T1000 (cell line): ENCODE data around the gene CAP2.
A peak's percentile ranks its signal among the peaks of the same experiment; 100 is the strongest.

Source experiments
- DNase-seq: peaks from one replicate; lab custom pipeline; 2025; ENCODE audit warnings: mixed read lengths; lab: John Stamatoyannopoulos, UW

Gene CAP2

DNA sequence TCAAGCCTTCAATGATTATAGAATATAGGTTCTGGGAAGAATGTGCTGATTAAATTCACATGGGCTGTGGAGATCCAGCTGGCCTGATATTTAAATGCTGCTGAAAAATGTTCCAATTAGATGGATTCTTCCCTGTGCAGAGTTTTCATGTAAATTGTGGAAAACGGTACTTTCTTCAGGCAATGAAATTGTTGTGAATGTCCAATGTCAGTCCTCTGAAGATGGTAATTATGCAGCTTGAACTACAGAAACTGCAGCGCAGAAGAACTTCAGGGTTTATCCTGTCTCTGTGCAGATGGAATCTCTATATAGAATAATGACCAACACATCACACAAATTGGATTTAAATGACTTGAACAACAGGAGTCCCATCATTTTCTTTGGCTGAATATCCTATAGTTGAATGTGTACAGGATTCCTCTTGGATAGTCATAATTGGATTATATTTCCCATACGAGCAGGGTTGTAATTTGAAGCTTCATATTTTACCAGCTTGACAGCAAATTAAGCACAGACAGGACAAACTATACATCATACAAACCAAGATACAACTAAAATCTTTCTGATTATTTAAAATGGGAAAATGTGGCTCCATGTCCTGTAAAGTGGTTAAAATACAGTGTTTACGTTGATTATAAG is 82.3 kb downstream of the CAP2 start:
- no peak for DNase-seq

DNA sequence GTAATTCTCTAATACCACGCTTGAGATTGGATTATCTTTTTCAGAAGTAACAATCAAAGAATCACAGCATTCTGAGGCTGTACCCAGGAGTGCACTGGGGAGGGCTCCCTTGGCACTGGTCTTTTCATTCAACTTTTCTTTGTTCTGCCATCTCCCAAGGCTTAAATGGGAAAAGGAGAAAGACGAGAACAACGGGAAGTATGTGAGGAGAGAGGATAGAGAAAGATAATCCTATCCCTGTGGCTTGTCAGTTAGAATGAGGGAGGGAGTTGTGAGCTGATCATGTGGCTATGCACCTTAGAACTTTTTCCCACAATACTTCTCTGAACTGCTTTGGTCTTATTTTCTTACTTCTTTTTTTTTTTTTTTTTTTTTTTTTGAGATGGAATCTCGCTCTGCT is 83.1 kb downstream of the CAP2 start:
- no peak for DNase-seq

DNA sequence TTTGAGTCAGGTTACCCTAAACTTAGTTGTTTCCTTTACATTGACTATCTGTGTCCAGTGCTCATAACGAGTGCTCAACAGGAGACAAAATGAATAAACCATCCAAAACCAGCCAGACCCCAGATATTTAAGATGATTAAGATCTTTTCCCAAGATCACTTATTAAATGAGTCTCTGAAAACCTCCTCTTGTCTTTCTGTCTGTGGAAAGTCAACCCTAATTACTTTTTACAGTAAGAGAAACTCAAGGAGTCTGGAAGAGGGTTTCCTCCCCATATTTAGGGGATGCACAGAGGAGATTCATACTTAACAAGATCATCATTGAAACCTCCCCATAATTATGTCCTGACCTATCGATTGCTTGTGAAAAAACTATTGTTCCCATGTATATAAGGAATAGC is 84.0 kb downstream of the CAP2 start:
- no peak for DNase-seq

DNA sequence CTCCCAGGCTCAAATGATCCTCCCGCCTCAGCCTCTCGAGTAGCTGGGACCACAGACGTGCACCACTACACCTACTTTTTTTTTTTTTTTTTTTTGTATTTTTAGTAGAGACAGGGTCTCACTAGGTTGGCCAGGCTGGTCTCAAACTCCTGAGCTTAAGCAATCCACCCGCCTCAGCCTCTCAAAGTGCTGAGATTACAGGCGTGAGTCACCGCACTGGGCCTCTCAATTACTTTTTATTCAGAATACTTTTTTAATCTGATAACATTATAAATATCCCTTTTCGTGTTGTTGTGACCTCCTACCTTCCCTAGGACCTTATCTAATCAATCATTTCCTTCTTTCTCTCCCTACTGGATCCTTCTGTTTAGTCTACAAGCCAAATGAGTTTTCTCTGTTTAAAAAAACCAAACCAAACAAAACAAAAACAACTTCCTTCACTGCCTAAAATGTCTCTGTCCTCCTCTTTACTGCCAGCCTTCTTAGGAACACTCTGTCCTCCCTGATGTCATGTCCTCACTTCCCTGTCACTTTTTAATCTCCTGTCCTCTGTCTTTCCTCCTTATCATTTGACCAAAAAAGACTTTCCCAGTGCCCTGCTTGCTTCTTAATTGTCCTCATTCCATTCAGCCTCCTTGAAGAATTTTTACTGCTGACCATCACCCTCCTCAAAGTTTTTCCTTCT is 85.0 kb downstream of the CAP2 start:
- no peak for DNase-seq

DNA sequence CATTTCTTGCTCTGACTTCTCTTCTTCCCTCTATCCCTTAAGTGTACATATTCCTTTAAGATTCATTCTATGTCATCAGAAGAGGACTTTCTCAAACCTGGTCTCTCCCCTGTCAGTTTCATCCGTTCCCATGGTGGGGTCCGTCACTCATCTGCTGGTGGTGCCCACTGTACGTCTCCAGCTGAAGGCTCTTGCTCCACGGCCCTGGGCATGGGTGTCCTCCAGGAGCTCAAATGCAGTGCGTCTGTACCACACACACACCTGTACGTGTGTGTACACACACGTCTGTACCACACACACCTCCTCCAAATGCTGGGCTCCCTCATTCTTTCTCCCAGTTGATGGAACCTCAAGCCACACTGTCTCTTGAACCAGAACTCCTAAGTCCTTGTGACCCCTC is 85.6 kb downstream of the CAP2 start:
- no peak for DNase-seq

DNA sequence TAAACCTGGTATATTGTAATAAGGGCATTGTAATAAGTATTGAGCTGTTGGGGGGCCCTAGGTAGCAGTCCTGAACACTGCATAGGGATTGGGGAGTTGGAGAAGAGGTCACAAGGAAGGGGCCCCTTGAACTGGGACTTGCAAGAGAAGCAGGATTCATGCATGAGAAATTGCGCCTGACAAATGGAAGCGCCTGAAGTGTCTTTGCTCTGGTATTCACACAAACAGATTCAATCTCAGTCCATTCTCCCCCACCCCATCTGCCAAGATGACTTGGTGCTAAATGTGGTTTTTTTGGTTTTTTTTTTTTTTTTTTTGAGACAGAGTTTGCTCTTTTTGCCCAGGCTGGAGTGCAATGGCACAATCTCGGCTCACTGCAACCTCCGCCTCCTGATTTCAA is 87.1 kb downstream of the CAP2 start:
- DNase-seq = no peak

DNA sequence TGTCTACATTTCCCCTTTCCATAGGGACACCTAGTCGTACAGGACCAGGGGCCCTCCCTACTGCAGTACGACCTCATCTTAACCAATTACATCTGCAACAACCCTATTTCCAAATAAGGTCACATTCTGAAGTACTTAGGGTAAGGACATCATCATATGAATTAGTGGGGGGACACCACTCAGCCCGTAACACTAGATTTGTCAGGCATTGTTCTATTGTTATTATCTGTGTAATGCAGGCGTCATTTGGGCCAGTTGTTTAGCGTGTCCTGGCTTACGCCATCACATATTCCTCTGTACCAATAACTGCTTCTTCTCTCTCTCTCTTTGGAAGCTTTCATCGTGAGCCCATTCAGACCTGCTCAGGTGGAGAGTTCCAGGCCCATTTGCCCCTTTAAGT is 89.3 kb downstream of the CAP2 start:
- DNase-seq = no peak

DNA sequence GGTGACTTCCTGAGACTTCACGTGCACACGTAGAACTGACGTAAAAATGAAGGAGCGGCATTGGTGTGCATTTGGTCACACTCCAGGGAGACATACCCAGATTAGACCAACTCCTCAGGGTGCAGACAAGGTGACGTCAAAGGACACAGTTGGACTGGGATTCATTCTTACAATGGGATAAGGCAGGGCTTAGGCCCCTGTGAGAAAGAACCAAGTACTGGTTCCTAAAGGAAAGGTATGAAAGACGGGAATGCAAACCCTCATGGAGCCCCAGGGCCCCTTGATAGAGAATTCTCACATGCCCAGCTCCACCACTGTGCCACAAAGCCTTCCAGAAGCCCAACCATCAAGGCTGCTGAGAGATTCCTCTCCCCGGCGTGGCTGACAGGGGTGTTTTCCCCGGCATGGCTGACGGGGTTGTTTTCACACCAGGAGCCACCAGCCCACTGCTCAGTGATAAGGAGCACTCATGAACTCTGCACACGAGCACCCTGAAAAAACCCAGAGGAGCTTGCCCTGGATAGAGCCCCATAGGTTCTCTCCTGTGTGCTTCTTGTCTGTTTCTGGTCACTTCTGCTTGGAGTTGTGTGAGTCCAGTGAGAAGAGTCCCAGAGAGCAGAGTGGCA is 90.1 kb downstream of the CAP2 start:
- DNase-seq = no peak

DNA sequence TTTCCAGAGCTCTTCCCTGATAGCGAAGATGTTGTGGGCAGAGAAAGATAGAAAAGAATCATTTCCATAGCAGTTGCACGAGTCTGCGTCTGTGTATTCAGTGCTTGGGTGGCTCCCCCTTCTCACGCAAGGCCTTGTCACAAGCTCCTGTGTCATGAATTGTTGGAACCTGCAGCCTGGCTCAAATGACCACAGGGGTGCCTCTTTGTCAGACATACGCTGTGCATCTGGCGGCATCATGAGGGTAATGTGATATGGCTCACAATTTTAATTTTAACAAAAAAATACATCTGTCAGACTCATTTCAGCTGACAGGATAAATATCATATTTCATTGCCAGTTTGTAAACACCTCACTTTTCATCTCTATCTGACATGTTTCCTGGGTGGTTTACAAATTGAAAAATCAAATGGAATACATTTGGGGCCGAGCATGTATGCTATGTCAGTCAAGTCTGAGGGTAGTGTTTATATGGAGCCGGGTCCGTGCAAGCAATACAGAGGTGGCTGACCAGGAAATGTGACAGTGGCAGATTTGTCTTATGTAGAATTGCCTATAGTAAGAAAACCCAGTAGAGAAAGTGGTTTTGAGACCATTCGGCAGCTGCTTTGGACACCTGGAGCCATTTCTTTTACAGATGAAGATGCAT is 90.9 kb downstream of the CAP2 start:
- DNase-seq = no peak

DNA sequence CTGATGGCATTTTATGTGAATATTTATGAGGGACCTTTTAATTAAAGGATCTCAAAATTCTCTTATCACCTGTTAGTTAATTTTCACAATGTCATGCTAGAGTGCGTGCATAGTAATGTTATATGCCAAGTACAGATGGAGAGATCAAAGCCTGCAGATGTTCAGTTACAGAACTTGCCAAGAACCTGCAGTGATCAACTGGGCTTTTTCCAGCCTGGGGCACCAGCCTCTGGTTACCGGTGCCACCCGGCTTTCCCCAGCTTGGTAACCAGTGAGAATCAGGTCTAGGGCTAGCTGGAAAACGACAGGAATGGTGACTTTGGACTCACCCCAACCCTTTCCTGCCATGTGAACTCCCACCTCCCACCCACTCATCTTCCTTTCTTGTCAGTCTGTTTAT is 91.8 kb downstream of the CAP2 start:
- DNase-seq = no peak

DNA sequence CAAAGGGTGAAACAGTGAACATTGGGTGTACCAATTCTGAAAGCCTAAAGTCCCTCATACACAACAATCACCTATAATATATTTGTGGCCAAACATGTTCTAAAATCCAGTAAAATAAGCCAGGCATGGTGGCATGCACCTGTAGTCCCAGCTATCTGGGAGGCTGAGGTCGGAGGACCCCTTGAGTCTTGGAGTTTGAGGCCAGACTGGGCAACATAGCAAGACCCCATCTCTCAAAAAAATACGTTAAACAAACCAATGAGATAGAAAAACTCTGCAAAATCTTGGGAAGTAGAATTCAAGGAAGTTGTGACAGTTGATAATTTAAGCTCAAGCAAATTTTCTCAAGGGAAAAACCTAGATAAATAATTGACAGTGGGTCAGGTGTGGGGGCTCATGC is 92.6 kb downstream of the CAP2 start:
- no peak for DNase-seq

DNA sequence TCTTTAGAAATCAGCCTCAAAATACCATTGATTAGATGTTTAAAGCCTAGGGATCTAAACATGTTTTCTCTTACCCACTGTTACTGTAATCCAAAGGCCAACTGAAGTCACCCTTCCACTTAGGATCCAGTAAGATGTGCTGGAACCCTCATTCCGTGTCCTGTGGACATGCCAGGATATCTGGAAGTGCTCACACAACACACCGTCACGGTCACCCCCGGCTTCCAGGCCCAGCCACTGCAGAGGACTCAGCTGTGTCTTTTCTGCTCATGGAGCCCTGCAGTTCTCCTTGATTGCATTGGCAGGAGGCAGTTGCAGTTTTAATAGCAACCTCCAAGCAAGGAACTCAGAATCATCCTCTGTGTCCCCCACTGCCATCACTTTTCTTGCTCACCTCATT is 93.3 kb downstream of the CAP2 start:
- DNase-seq = no peak

DNA sequence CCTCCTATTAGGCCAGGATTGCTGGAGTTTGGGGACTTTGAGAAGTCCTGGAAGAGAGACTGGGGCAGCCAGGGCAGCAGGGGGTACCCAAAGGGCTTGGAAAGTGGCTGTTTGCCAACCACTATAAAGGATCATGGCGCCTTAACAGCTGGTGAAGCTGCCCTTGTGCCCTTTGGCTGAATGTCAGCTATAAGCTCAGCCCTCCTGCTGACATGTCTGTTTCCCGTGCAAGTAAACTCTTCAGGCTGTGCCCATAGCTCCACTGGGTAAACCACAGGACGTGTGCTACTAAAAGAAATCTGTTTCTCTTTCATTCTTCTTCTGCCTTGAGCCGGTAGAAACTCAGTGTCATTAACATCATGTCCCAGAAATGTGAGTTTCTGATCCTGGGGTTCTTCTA is 97.3 kb downstream of the CAP2 start:
- no peak for DNase-seq

DNA sequence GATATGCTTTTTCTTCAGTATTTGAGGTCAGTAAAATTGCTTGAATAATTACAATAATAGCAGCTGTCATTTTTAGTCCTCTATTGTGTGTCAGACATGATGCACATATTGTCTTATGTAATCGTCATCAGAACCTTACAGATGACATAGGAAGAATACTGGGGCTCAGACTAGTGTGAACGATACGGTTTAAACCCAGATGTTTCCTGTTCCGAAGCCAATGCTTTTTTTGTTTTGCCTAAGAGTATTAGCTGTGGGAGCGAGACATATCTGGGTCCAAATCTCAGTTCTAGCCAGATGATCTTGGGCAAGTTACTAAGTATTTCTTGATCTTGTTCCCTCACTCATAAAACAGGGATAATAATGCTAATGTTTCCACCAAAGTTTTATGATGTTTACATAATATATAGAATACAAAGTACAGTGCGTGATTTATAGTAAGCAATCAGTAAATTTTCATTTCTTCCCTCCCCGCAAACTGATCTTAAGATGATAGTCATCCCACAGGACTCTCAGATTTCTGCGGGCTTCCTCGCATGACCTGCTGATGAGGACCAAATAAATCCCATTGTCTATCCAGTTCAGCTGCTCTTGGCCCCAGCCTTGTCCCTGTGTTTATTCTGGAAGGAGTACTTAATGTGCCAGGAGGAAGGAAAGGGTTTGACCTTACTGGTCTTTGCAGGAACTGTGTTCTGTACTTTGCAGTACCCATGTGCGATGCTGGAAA is 98.2 kb downstream of the CAP2 start:
- no peak for DNase-seq

DNA sequence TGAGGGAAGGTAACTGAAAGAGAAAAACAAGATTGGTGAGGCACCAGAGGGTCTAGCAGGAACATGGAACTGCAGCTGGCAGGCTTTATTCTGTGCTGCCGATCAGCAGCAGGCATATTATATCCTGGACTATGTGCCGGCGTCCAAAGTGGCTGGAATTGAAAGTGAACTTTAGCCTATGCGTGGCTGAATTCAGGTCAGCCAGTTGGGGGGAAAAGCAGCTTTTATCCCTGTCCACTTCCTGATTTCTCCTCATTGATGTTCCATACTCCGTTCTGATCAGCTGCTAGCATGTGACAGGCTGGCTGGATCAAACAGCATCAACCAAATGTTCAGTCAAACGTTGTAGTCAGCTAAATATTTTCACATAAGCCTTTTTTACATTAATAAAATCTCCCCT is 99.0 kb downstream of the CAP2 start:
- no peak for DNase-seq

DNA sequence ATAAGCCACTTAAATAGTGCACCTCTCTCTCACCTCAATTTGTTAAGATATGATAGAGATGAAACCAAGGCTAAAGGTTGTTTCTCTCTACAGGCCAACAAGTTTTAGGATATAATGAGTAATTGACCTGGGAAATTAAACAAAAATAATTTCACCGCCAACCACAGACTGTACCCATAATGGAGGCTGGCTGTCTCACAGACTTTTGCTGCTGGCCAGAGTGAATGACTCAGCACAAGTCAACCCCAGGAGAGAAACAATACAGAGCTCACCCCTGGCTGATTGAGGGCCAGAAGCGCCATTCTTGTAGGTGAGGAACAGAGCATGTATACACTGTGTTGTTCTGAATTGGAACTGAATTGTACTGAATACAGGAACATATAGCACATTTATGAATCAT is 99.9 kb downstream of the CAP2 start:
- peak; percentile 36 for DNase-seq

DNA sequence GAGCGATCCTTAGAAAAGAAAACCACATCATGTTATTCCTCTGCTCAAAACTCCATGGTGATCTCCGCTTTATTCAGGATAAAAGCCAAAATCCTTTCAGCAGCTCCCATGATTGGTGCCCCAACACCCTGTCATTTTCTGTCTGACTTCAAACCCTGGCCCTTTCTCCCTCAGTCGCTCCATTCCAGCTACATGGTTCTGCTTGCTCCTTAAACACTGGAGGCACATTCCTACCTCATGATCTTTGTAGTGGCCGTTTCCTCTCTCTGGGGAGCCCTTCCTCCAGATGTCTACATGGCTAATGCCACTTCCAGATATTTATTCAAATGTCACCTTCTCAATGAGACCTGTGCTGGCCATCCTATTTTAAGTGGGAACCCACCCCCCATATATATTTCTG is 100.8 kb downstream of the CAP2 start:
- no peak for DNase-seq

DNA sequence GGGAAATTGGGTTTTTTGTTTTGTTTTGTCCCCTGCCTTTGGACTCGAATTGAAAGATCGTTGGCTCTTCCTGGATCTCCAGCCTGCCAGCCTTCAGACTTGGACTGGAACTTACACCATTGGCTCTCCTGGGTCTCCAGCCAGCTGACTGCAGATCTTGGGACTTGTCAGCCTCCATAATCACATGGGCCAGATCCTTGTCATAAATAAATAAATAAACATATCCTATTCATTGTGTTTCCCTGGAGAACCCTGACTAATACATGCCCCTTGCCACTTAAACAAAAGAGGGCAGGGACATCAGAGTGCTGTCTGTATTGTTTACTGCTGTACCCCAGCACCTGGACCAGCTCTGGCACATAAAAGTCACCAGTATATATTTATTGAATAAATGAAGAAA is 101.5 kb downstream of the CAP2 start:
- DNase-seq = no peak

DNA sequence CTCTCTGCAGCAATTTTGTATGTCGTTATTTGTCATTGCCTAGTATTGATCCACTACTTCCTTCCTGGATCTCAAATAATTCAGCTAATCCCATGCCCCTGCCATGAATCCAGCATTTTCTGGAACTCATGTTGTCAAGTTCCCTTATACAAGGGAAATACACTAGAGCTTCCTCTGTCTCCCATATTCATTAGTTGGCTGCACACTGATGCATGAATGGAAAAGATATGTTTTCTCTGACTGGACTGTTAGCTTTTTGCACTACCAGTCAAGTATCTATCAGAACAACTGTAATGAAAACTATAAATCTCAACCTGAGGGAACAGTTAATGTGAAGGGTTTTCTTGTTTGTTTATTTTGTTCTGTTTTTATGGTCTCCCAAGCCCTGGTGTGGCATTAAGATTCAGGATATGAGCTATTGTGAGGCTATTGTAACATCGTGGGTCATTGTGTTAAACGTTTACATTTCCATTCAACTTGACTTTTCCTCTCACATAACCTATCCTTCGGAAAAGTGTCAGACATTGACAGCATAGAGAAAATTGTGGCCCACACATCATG is 104.2 kb downstream of the CAP2 start:
- no peak for DNase-seq

DNA sequence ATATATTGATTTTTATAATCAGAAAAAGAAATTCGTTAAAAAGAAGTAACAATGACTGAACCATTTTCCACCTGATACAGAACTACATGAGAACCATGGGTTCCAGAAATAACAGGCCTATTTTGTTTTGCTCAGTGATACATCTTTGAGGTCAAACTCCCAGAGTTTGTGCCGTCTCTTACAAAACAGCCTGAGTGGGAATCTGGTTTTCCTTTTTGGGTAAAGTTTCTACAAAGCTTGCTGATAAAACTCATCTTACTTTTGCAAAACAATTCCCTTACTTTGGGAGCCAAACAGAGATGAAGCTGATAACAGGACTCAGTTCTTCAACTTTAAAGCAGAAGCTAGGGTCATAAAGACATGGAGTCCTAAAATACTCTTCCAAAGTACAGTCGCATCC is 108.0 kb downstream of the CAP2 start:
- no peak for DNase-seq

DNA sequence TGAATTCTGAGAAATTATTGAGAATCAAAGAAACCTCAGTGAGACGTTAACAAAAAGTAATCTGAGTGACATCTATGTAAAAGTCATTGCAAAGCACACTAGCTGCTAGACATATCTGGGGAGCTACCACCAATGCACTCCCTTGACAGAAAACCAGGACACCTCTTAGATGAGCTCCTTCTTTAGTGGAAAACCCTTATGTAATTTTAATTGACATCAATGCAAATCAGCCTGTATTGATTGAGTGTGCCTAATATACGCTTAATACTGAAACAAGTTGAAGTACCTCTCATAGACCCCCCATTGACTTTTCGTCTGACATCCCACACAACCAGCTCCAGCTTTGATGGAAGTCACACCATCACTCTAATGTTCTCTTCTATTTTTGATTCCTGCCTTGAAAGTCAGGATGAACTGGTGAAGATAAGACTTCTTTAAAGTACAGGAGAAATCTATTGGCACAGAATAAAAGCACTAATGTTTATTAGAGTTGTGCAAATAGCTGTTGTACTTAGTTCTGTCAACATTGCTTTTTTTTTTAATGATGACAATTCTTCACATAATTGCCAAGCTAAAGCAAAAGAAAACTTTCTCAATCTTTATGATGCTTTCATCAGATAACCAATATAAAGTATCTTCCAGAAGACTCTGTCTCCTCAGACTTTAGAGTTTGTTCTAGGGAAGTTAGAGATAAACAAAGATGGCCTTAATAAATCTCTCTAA is 108.7 kb downstream of the CAP2 start:
- DNase-seq = no peak

DNA sequence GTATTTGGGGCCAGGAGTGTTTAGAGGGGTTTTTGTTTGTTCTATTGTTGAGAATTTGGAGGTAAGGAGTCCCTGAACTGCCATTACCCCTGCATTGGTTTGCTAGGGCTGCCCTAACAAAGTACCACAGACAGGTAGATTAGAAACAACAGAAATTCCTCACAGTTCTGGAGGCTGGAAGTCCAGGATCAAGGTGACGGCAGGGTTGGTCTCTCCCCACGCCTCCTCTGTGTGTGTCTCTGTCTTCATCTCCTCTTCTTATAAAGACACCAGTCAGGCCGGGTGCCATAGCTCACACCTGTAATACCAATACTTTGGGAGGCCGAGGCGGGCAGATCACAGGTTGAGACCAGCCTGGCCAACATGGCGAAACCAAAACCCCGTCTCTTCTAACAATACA is 109.7 kb downstream of the CAP2 start:
- DNase-seq = no peak
